ENCODE measurements around the gene DHDH.

DNA sequence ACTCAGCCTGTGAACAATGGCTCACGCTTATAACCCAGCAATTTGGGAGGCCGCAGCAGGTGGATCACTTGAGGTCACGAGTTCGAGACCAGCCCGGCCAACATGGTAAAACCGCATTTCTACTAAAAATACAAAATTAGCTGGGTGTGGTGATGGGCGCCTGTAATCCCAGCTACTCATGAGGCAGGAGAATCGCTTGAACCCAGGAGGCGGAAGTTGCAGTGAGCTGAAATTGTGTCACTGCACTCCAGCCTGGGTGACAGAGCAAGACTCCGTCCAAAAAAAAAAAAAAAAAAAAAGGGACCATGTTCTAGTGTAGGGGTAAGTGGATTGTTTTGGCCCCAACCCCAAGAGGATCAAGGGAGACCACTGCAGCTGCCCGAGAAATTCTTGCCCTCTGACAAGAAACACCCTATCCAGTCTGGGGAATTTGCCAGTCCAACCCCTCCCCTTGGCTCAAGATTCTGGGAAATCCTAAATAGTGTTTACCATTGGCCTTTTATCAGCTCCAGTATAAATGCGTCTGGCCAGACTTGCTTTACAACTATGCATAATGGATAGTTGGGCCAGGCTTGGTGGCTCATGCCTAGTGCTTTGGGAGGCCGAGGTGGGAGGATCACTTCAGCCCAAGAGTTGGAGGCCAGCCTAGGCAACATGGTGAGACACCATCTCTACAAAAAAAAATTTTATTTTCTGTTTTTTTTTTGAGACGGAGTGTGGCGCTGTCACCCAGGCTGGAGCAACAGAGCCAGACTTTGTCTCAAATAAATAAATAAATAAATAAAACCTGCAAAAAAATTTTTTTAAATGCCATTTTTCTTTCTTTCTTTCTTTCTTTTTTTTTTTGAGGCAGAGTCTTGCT is 5.1 kb upstream of the DHDH start:
- no peak for TF ChIP-seq JUNB (IDR thresholded peaks at IDR 0.05; ENCODE audit: unreplicated experiment)
- TF ChIP-seq, protein P1, sequence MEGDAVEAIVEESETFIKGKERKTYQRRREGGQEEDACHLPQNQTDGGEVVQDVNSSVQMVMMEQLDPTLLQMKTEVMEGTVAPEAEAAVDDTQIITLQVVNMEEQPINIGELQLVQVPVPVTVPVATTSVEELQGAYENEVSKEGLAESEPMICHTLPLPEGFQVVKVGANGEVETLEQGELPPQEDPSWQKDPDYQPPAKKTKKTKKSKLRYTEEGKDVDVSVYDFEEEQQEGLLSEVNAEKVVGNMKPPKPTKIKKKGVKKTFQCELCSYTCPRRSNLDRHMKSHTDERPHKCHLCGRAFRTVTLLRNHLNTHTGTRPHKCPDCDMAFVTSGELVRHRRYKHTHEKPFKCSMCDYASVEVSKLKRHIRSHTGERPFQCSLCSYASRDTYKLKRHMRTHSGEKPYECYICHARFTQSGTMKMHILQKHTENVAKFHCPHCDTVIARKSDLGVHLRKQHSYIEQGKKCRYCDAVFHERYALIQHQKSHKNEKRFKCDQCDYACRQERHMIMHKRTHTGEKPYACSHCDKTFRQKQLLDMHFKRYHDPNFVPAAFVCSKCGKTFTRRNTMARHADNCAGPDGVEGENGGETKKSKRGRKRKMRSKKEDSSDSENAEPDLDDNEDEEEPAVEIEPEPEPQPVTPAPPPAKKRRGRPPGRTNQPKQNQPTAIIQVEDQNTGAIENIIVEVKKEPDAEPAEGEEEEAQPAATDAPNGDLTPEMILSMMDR (conservative IDR thresholded peaks at IDR 0.05; ENCODE audit: low read depth in 2 of 2): no peak
- no peak for TF ChIP-seq EZH2phosphoT487 (IDR thresholded peaks at IDR 0.05; ENCODE audit: unreplicated experiment)
- TF ChIP-seq EZH2 (IDR thresholded peaks at IDR 0.05; ENCODE audit: low read depth, unreplicated experiment): no peak
- TF ChIP-seq CREB1 (CRISPR knock-in tag; IDR thresholded peaks at IDR 0.05; ENCODE audit: low read depth): no peak
- TF ChIP-seq, protein P2, sequence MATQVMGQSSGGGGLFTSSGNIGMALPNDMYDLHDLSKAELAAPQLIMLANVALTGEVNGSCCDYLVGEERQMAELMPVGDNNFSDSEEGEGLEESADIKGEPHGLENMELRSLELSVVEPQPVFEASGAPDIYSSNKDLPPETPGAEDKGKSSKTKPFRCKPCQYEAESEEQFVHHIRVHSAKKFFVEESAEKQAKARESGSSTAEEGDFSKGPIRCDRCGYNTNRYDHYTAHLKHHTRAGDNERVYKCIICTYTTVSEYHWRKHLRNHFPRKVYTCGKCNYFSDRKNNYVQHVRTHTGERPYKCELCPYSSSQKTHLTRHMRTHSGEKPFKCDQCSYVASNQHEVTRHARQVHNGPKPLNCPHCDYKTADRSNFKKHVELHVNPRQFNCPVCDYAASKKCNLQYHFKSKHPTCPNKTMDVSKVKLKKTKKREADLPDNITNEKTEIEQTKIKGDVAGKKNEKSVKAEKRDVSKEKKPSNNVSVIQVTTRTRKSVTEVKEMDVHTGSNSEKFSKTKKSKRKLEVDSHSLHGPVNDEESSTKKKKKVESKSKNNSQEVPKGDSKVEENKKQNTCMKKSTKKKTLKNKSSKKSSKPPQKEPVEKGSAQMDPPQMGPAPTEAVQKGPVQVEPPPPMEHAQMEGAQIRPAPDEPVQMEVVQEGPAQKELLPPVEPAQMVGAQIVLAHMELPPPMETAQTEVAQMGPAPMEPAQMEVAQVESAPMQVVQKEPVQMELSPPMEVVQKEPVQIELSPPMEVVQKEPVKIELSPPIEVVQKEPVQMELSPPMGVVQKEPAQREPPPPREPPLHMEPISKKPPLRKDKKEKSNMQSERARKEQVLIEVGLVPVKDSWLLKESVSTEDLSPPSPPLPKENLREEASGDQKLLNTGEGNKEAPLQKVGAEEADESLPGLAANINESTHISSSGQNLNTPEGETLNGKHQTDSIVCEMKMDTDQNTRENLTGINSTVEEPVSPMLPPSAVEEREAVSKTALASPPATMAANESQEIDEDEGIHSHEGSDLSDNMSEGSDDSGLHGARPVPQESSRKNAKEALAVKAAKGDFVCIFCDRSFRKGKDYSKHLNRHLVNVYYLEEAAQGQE (IDR thresholded peaks at IDR 0.05; ENCODE audit: unreplicated experiment): no peak
- no peak for TF ChIP-seq ZNF331 (CRISPR knock-in tag; IDR thresholded peaks at IDR 0.05; ENCODE audit: low read depth)
- TF ChIP-seq, protein P3, sequence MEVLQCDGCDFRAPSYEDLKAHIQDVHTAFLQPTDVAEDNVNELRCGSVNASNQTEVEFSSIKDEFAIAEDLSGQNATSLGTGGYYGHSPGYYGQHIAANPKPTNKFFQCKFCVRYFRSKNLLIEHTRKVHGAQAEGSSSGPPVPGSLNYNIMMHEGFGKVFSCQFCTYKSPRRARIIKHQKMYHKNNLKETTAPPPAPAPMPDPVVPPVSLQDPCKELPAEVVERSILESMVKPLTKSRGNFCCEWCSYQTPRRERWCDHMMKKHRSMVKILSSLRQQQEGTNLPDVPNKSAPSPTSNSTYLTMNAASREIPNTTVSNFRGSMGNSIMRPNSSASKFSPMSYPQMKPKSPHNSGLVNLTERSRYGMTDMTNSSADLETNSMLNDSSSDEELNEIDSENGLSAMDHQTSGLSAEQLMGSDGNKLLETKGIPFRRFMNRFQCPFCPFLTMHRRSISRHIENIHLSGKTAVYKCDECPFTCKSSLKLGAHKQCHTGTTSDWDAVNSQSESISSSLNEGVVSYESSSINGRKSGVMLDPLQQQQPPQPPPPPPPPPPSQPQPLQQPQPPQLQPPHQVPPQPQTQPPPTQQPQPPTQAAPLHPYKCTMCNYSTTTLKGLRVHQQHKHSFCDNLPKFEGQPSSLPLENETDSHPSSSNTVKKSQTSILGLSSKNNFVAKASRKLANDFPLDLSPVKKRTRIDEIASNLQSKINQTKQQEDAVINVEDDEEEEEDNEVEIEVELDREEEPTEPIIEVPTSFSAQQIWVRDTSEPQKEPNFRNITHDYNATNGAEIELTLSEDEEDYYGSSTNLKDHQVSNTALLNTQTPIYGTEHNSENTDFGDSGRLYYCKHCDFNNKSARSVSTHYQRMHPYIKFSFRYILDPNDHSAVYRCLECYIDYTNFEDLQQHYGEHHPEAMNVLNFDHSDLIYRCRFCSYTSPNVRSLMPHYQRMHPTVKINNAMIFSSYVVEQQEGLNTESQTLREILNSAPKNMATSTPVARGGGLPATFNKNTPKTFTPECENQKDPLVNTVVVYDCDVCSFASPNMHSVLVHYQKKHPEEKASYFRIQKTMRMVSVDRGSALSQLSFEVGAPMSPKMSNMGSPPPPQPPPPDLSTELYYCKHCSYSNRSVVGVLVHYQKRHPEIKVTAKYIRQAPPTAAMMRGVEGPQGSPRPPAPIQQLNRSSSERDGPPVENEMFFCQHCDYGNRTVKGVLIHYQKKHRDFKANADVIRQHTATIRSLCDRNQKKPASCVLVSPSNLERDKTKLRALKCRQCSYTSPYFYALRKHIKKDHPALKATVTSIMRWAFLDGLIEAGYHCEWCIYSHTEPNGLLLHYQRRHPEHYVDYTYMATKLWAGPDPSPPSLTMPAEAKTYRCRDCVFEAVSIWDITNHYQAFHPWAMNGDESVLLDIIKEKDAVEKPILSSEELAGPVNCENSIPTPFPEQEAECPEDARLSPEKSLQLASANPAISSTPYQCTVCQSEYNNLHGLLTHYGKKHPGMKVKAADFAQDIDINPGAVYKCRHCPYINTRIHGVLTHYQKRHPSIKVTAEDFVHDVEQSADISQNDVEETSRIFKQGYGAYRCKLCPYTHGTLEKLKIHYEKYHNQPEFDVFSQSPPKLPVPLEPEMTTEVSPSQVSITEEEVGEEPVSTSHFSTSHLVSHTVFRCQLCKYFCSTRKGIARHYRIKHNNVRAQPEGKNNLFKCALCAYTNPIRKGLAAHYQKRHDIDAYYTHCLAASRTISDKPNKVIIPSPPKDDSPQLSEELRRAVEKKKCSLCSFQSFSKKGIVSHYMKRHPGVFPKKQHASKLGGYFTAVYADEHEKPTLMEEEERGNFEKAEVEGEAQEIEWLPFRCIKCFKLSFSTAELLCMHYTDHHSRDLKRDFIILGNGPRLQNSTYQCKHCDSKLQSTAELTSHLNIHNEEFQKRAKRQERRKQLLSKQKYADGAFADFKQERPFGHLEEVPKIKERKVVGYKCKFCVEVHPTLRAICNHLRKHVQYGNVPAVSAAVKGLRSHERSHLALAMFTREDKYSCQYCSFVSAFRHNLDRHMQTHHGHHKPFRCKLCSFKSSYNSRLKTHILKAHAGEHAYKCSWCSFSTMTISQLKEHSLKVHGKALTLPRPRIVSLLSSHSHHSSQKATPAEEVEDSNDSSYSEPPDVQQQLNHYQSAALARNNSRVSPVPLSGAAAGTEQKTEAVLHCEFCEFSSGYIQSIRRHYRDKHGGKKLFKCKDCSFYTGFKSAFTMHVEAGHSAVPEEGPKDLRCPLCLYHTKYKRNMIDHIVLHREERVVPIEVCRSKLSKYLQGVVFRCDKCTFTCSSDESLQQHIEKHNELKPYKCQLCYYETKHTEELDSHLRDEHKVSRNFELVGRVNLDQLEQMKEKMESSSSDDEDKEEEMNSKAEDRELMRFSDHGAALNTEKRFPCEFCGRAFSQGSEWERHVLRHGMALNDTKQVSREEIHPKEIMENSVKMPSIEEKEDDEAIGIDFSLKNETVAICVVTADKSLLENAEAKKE (CRISPR knock-in tag; IDR thresholded peaks at IDR 0.05): no peak
- TF ChIP-seq POLR2AphosphoS5 (IDR thresholded peaks at IDR 0.05; ENCODE audit: low read depth): no peak
- no peak for TF ChIP-seq STAT1 (IDR thresholded peaks at IDR 0.05; ENCODE audit: unreplicated experiment)

Data from GM23338 (cell line).